IMR-90 (cell line): ENCODE results near the gene EFHC1. TPM values are rescaled to one million over a fixed set of nuclear protein-coding genes. Genes with fewer than 3 reads are reported as not detected.
A peak's percentile ranks its signal among the peaks of the same experiment; 100 is the strongest.

Source experiments
- ATAC-seq: fragments of 200-7000 bp; cut with Tn5 transposase; 2 replicates; pipeline ENCODE4 v1.9.1; 2020; ENCODE audit warnings: low read depth, mild to moderate bottlenecking, moderate library complexity
- BruUV-seq: library from RNA; stranded (reverse); fragments of 400-500 nt; replicated peaks from 2 replicates; lab custom pipeline; 2021; lab: Mats Ljungman, UMichigan
- CTCF ChIA-PET: fragments of 300-600 bp; formaldehyde crosslinking; extraction: SDS; loops from one replicate; lab custom pipeline; 2021; ENCODE audit warnings: antibody characterized with exemption; lab: Yijun Ruan, JAX
- POLR2A ChIA-PET: fragments of 300-600 bp; sonication (Branson Sonifier 250); formaldehyde crosslinking; loops from one replicate; lab custom pipeline; 2022; ENCODE audit warnings: antibody characterized with exemption; ENCODE audit not compliant: unreplicated experiment; lab: Charles Lee
- DNase-seq: peaks from one replicate; pipeline ENCODE4 v3.0.0; 2013
- H2AFZ ChIP-seq: replicated peaks from 2 replicates; pipeline ENCODE3; 2013; ENCODE audit warnings: low read length, mild to moderate bottlenecking; ENCODE audit not compliant: poor library complexity
- H2AK5ac ChIP-seq: 2 replicates; pipeline ENCODE4 v1.6.1; 2013; ENCODE audit warnings: low read depth, low read length, inconsistent platforms
- H2AK9ac ChIP-seq: replicated peaks from 2 replicates; pipeline ENCODE3; 2013; ENCODE audit warnings: mild to moderate bottlenecking, low read depth, low read length, moderate library complexity; ENCODE audit not compliant: poor library complexity
- H2BK120ac ChIP-seq: 2 replicates; pipeline ENCODE4 v1.6.1; 2013; ENCODE audit warnings: low read depth, low read length, inconsistent platforms
- H2BK15ac ChIP-seq: 3 replicates; pipeline ENCODE4 v1.6.1; 2013; ENCODE audit warnings: low read depth, low read length, inconsistent platforms
- H2BK20ac ChIP-seq: 2 replicates; pipeline ENCODE4 v1.6.1; 2013; ENCODE audit warnings: low read depth, mild to moderate bottlenecking, inconsistent platforms, low read length, moderate library complexity
- H2BK5ac ChIP-seq: 2 replicates; pipeline ENCODE4 v1.6.1; 2013; ENCODE audit warnings: mild to moderate bottlenecking, low read depth, low read length, inconsistent platforms; ENCODE audit not compliant: poor library complexity, severe bottlenecking
- H3K14ac ChIP-seq: replicated peaks from 2 replicates; pipeline ENCODE4 v1.6.1; 2013; ENCODE audit warnings: low read depth, low read length, inconsistent platforms
- H3K18ac ChIP-seq: 2 replicates; pipeline ENCODE4 v1.6.1; 2013; ENCODE audit warnings: low read depth, low read length, control low read depth
- H3K23ac ChIP-seq: 2 replicates; pipeline ENCODE4 v1.6.1; 2013; ENCODE audit warnings: low read depth, low read length, inconsistent platforms
- H3K27ac ChIP-seq: 2 replicates; pipeline ENCODE4 v1.5.1; 2013; ENCODE audit warnings: mild to moderate bottlenecking, control low read depth, low read length; ENCODE audit not compliant: insufficient read depth
- H3K27me3 ChIP-seq: 2 replicates; pipeline ENCODE4 v1.6.1; 2013; ENCODE audit warnings: low read length; ENCODE audit not compliant: control insufficient read depth, insufficient read depth
- H3K36me3 ChIP-seq: 2 replicates; pipeline ENCODE4 v1.6.1; 2013; ENCODE audit warnings: low read length, mixed read lengths; ENCODE audit not compliant: control insufficient read depth, insufficient read depth
- H3K4ac ChIP-seq: 2 replicates; pipeline ENCODE4 v1.6.1; 2013; ENCODE audit warnings: low read depth, low read length, inconsistent platforms
- H3K4me1 ChIP-seq: 2 replicates; pipeline ENCODE4 v1.6.1; 2013; ENCODE audit warnings: low read length, mixed read lengths; ENCODE audit not compliant: control insufficient read depth, insufficient read depth
- H3K4me2 ChIP-seq: 2 replicates; pipeline ENCODE4 v1.6.1; 2013; ENCODE audit warnings: low read depth, mild to moderate bottlenecking, control low read depth, low read length, moderate library complexity
- H3K4me3 ChIP-seq: 2 replicates; pipeline ENCODE4 v1.5.1; 2013; ENCODE audit warnings: low read depth, mild to moderate bottlenecking, control low read depth, low read length, moderate library complexity; ENCODE audit not compliant: insufficient read depth
- H3K56ac ChIP-seq: 2 replicates; pipeline ENCODE4 v1.6.1; 2013; ENCODE audit warnings: low read length, inconsistent platforms; ENCODE audit not compliant: insufficient read depth; ENCODE audit errors: extremely low read depth
- H3K79me1 ChIP-seq, 2 experiments: 2 replicates each; pipeline ENCODE4 v1.6.1; 2013; ENCODE audit warnings: low read length in 2 of 2, inconsistent platforms in 1 of 2, low read depth in 1 of 2
- H3K9ac ChIP-seq: 2 replicates; pipeline ENCODE4 v1.6.1; 2013; ENCODE audit warnings: low read depth, low read length, control low read depth
- H3K9me1 ChIP-seq: 2 replicates; pipeline ENCODE4 v1.6.1; 2013; ENCODE audit warnings: low read length, inconsistent platforms; ENCODE audit not compliant: insufficient read depth
- H3K9me3 ChIP-seq: 2 replicates; pipeline ENCODE4 v1.6.1; 2013; ENCODE audit warnings: low read length; ENCODE audit not compliant: control insufficient read depth, insufficient read depth
- H4K20me1 ChIP-seq: 2 replicates; pipeline ENCODE4 v1.6.1; 2013; ENCODE audit warnings: low read length, inconsistent platforms; ENCODE audit not compliant: insufficient read depth
- H4K5ac ChIP-seq: 2 replicates; pipeline ENCODE4 v1.6.1; 2013; ENCODE audit warnings: mild to moderate bottlenecking, low read depth, low read length, control low read depth
- H4K8ac ChIP-seq, 2 experiments: 2 replicates each; pipeline ENCODE4 v1.6.1; 2013; ENCODE audit warnings: low read depth in 2 of 2, low read length in 2 of 2, control low read depth in 1 of 2, inconsistent platforms in 1 of 2
- H4K91ac ChIP-seq: 2 replicates; pipeline ENCODE4 v1.6.1; 2013; ENCODE audit warnings: low read depth, low read length, inconsistent platforms; ENCODE audit not compliant: insufficient read depth
- CEBPB ChIP-seq: IDR thresholded peaks from 2 replicates; pipeline ENCODE4 v1.6.1; 2012; ENCODE audit warnings: low read depth, low read length, improper control_type of control experiment
- FOS ChIP-seq: fragments of 150-350 bp; IDR thresholded peaks from 2 replicates; pipeline ENCODE4 v1.6.1; 2016; ENCODE audit warnings: low read depth, low read length
- MAFK ChIP-seq: IDR thresholded peaks from 2 replicates; pipeline ENCODE4 v1.6.1; 2012; ENCODE audit warnings: low read depth, low read length, improper control_type of control experiment
- MXI1 ChIP-seq: IDR thresholded peaks from 2 replicates; pipeline ENCODE4 v1.6.1; 2012; ENCODE audit warnings: low read depth, mild to moderate bottlenecking, low read length, moderate library complexity, borderline replicate concordance
- POLR2A ChIP-seq: IDR thresholded peaks from 2 replicates; pipeline ENCODE4 v1.6.1; 2012; ENCODE audit warnings: mild to moderate bottlenecking, low read depth, low read length
- RAD21 ChIP-seq: IDR thresholded peaks from 2 replicates; pipeline ENCODE4 v1.6.1; 2012; ENCODE audit warnings: low read length, improper control_type of control experiment
- RCOR1 ChIP-seq: IDR thresholded peaks from 2 replicates; pipeline ENCODE4 v1.6.1; 2012; ENCODE audit warnings: mild to moderate bottlenecking, low read length, improper control_type of control experiment; ENCODE audit not compliant: insufficient replicate concordance
- SMC3 ChIP-seq: fragments of 150-350 bp; IDR thresholded peaks from 2 replicates; pipeline ENCODE4 v1.6.1; 2016; ENCODE audit warnings: low read depth, mild to moderate bottlenecking, antibody characterized with exemption, low read length, moderate library complexity
- WGBS, 2 experiments: methylation state at CpG; one replicate each; pipeline versions ENCODE4 v1.1.5 to v1.1.7; 2013; ENCODE audit warnings: missing lambda C conversion rate in 2 of 2; ENCODE audit not compliant: insufficient read length in 1 of 2; ENCODE audit errors: extremely low coverage in 2 of 2; 5-methylcytosine and 5-hydroxymethylcytosine counted together
- dilution Hi-C: fragments of 300-500 bp; cut with HindIII; formaldehyde crosslinking; loops from one replicate; pipeline ENCODE4 v1.14.3; 2018; ENCODE audit warnings: low sequenced_read_pairs; ENCODE audit not compliant: unreplicated experiment
- in situ Hi-C: fragments of 300-500 bp; cut with MboI; formaldehyde crosslinking; loops from 3 replicates; pipeline ENCODE4 v1.14.3; 2019; ENCODE audit warnings: low sequenced_read_pairs, inconsistent platforms, mixed read lengths
- intact Hi-C: fragments of 100-400 bp; cut with micrococcal nuclease; formaldehyde crosslinking; loops from 2 replicates; pipeline ENCODE4 v1.10.0; 2022
- polyA plus RNA-seq, 3 experiments: library from polyadenylated mRNA; depleted of rRNA; stranded (reverse); fragments of >200 nt; gene quantifications; 2 replicates each; pipeline ENCODE4 v1.2.3, GENCODE V29; 2012; ENCODE audit warnings: low replicate concordance in 1 of 3
- total RNA-seq: library from RNA; depleted of rRNA; stranded (reverse); fragments of >200 nt; gene quantifications from 2 replicates; pipeline ENCODE4 v1.2.3, GENCODE V29; 2012
- TF ChIP-seq, protein P1 (sequence below): conservative IDR thresholded peaks from 2 replicates; pipeline ENCODE4 v1.5.1; 2012; ENCODE audit warnings: mild to moderate bottlenecking, low read depth, low read length, improper control_type of control experiment
- TF ChIP-seq, protein P2 (sequence below): fragments of 150-350 bp; IDR thresholded peaks from 2 replicates; pipeline ENCODE4 v1.6.1; 2017; ENCODE audit warnings: mild to moderate bottlenecking, antibody characterized with exemption, low read length, low read depth
- TF ChIP-seq, protein P3 (sequence below): fragments of 150-350 bp; IDR thresholded peaks from 2 replicates; pipeline ENCODE4 v1.6.1; 2016; ENCODE audit warnings: low read depth, mild to moderate bottlenecking, low read length, moderate library complexity, borderline replicate concordance

EFHC1 gene
- total and polyA plus RNA-seq, 2 of the 4 experiments (the other 2 are of a cell fraction) = 14.0 to 23.0 TPM

DNA sequence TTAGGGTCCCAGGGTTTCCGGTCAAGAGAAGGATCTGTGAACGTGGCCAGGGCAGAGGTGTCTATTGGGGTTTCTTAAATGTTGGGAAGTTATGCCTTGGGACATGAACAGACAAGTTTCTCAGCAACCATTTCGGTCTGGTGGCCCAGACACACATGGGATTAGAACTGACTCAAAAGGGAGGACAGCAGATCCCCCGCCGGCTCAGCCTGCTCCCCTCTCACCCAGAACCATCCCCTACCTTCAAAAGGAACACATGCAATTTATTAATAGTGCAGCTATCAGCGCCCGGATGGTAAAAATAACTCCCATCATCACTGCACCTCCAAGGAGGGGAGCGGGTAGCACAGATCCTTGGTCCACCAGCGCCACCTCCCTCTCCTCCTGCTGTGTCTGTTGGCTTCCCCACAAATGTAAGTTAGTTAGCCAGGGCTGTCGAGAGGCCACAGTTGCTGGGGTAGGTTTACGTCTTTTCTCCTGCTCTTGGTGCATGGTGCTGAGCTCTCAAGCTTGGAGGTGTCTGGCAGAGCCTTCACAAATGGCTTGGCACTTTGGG, 79.6 kb downstream of the EFHC1 start (continued):
- no peak for TF ChIP-seq FOS

DNA sequence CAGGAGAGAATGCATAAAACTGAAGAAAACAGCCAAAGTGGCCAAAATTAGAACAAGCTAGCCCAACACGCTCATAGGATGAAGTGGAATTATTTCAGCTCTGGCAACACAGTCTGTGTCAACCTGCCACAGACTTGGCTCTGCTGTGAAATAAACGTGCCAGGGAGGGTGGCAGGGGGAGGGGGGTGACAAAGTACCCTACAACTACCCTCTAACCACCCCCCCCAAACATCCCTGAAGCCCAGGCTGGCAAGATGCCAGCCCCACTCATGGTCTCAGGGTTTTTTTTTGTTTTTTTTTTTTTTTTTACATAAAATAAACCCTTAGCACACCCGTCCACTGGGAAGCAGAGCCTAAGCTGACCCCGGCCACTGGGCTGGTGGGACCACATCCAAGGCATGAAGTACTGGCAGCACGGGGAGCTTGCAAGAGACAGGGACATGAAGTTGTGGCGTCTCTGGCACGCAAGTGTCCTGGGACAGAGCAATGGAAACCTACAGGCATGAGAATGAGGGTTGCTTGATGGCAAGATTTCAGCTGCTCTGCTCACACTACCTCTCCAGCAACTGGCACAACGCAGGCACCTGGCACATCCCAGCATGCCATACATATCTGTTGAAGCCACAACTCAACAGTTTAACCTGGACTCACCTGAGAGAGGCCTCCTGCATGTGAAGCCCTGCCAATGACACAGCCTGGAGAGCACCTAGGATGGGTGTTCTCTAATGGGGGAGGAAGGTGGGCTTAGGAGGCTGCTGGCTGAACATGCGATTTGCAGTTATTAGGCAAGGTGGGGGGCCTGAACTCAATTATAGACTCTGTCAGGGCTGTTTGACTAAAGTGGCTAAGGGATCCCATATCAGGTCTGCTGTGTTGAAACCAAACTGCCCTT, 80.3 kb downstream of the EFHC1 start:
- Histone ChIP-seq H3K4me3 (no peak overlapping the region), H3K36me3 (peaks cover 54% of the 10 kb centered on the region), H3K4me2 (no peak overlapping the region), H2AFZ (no peak overlapping the region), H3K9me3 (no peaks in the 10 kb centered on the region), H2BK15ac (peak overlapping the region; percentile 35; the same call in 2 of the 3 replicates), H3K56ac (no peak overlapping the region), H3K14ac (peak overlapping the region; percentile 91), H3K27me3 (no peaks in the 10 kb centered on the region), H3K79me1 (peaks cover 12 to 84% of the 10 kb centered on the region in 2 experiments), H4K5ac (no peak overlapping the region), H2BK20ac (no peak overlapping the region), H4K91ac (no peak overlapping the region), H4K20me1 (no peaks in the 10 kb centered on the region), H4K8ac (peak overlapping the region in 1 of 2 experiments; percentile 82; a peak in 2 of 4 replicates), H3K9ac (no peak overlapping the region), H2AK9ac (peak overlapping the region; percentile 85), H3K4me1 (peaks cover 31% of the 10 kb centered on the region), H3K27ac (peak overlapping the region; percentile 64; the same call in 1 of the 2 replicates), H2BK120ac (peak overlapping the region; percentile 78; the same call in 1 of the 2 replicates), H3K18ac (no peak overlapping the region), H3K9me1 (peaks cover 44% of the 10 kb centered on the region), H2AK5ac (peak overlapping the region; percentile 92), H2BK5ac (peak overlapping the region; percentile 86), H3K23ac (0 out of 2 replicates have a peak overlapping the region, but pooled peaks have one; percentile 26), H3K4ac (peak overlapping the region; percentile 85)
- no peak for ATAC-seq
- no peak for DNase-seq
- BruUV-seq = no TSS peak
- 80% methylated on average over 3 of the region's 9 CpGs; no CpG with 5 or more reads in 1 of the 2 experiments for WGBS, 2 experiments
- in situ Hi-C loops = no loop called here
- dilution Hi-C loops = no loop called here
- CTCF ChIA-PET = interaction anchor here (0.6 kb wide), 1 partner anchor 26 kb away, joined by 4 read pairs; no protein-coding TSS in a partner anchor
- intact Hi-C loops = no loop called here
- POLR2A ChIA-PET = no interaction called here
- TF ChIP-seq, protein P1, sequence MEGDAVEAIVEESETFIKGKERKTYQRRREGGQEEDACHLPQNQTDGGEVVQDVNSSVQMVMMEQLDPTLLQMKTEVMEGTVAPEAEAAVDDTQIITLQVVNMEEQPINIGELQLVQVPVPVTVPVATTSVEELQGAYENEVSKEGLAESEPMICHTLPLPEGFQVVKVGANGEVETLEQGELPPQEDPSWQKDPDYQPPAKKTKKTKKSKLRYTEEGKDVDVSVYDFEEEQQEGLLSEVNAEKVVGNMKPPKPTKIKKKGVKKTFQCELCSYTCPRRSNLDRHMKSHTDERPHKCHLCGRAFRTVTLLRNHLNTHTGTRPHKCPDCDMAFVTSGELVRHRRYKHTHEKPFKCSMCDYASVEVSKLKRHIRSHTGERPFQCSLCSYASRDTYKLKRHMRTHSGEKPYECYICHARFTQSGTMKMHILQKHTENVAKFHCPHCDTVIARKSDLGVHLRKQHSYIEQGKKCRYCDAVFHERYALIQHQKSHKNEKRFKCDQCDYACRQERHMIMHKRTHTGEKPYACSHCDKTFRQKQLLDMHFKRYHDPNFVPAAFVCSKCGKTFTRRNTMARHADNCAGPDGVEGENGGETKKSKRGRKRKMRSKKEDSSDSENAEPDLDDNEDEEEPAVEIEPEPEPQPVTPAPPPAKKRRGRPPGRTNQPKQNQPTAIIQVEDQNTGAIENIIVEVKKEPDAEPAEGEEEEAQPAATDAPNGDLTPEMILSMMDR = no peak
- TF ChIP-seq CEBPB = no peak
- TF ChIP-seq MAFK = no peak
- no peak for TF ChIP-seq RAD21
- no peak for TF ChIP-seq SMC3
- TF ChIP-seq, protein P2, sequence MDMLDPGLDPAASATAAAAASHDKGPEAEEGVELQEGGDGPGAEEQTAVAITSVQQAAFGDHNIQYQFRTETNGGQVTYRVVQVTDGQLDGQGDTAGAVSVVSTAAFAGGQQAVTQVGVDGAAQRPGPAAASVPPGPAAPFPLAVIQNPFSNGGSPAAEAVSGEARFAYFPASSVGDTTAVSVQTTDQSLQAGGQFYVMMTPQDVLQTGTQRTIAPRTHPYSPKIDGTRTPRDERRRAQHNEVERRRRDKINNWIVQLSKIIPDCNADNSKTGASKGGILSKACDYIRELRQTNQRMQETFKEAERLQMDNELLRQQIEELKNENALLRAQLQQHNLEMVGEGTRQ = no peak
- TF ChIP-seq, protein P3, sequence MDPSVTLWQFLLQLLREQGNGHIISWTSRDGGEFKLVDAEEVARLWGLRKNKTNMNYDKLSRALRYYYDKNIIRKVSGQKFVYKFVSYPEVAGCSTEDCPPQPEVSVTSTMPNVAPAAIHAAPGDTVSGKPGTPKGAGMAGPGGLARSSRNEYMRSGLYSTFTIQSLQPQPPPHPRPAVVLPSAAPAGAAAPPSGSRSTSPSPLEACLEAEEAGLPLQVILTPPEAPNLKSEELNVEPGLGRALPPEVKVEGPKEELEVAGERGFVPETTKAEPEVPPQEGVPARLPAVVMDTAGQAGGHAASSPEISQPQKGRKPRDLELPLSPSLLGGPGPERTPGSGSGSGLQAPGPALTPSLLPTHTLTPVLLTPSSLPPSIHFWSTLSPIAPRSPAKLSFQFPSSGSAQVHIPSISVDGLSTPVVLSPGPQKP = no peak
- TF ChIP-seq POLR2A = no peak
- no peak for TF ChIP-seq RCOR1
- TF ChIP-seq MXI1 = no peak
